SU-DHL-6 (cell line): ENCODE results near the gene MYH15.

Experiments
- H2AFZ ChIP-seq: fragments of 200-600 bp; sonication (generic); 2 replicates; pipeline ENCODE4 v1.6.1; 2014; ENCODE audit warnings: low read depth, mild to moderate bottlenecking, moderate library complexity, mixed read lengths, antibody characterized with exemption, low read length; ENCODE audit not compliant: severe bottlenecking
- H3F3A ChIP-seq: fragments of 200-600 bp; shearing (Covaris generic); 2 replicates; pipeline ENCODE4 v1.6.0; 2016; ENCODE audit warnings: antibody characterized with exemption, mild to moderate bottlenecking; ENCODE audit not compliant: insufficient read depth
- H3K27ac ChIP-seq: fragments of 200-600 bp; sonication (generic); 2 replicates; pipeline ENCODE4 v1.5.1; 2016; ENCODE audit warnings: low read depth, mild to moderate bottlenecking, low read length, moderate library complexity, mixed read lengths
- H3K27me3 ChIP-seq: fragments of 200-600 bp; sonication (generic), shearing (Covaris generic); 2 replicates; pipeline ENCODE4 v1.6.0; 2014; ENCODE audit warnings: mild to moderate bottlenecking, low read length
- H3K36me3 ChIP-seq: fragments of 200-600 bp; sonication (generic); 2 replicates; pipeline ENCODE4 v1.6.1; 2014; ENCODE audit warnings: mild to moderate bottlenecking, low read length, mixed read lengths
- H3K4me2 ChIP-seq: fragments of 300-600, 200-600 bp; shearing (Covaris generic), sonication (generic); 2 replicates; pipeline ENCODE4 v1.6.0; 2014; ENCODE audit warnings: low read length, low read depth, mild to moderate bottlenecking; ENCODE audit not compliant: poor library complexity, severe bottlenecking
- H3K4me3 ChIP-seq: fragments of 200-600 bp; sonication (generic); 2 replicates; pipeline ENCODE4 v1.5.1; 2014; ENCODE audit warnings: antibody characterized with exemption, low read length, mild to moderate bottlenecking, mixed read lengths; ENCODE audit not compliant: insufficient read depth, poor library complexity, severe bottlenecking
- H3K79me2 ChIP-seq: fragments of 200-600 bp; sonication (generic); 2 replicates; pipeline ENCODE4 v1.6.1; 2014; ENCODE audit warnings: mild to moderate bottlenecking, low read length, moderate library complexity; ENCODE audit not compliant: insufficient read depth
- H3K9ac ChIP-seq: fragments of 200-600 bp; sonication (generic); 2 replicates; pipeline ENCODE4 v1.7.0; 2014; ENCODE audit warnings: mild to moderate bottlenecking, low read length
- H3K9me2 ChIP-seq: fragments of 200-600 bp; sonication (generic); replicated peaks from 2 replicates; pipeline ENCODE4 v1.6.1; 2014; ENCODE audit warnings: low read length; ENCODE audit not compliant: insufficient read depth
- H3K9me3 ChIP-seq: fragments of 200-600 bp; sonication (generic); 2 replicates; pipeline ENCODE4 v1.6.1; 2014; ENCODE audit warnings: low read length, mixed read lengths; ENCODE audit not compliant: insufficient read depth
- H4K20me1 ChIP-seq: fragments of 200-600 bp; sonication (generic); 2 replicates; pipeline ENCODE4 v1.6.1; 2014; ENCODE audit warnings: low read depth, mild to moderate bottlenecking, antibody characterized with exemption, low read length, moderate library complexity, mixed read lengths
- CTCF ChIP-seq: fragments of 200-600 bp; sonication (generic); IDR thresholded peaks from one replicate; pipeline ENCODE4 v1.5.1; 2017; ENCODE audit warnings: antibody characterized with exemption, mild to moderate bottlenecking, low read length, moderate library complexity; ENCODE audit not compliant: insufficient read depth, poor library complexity, severe bottlenecking
- EZH2phosphoT487 ChIP-seq: fragments of 200-600 bp; sonication (generic), shearing (Covaris generic); conservative IDR thresholded peaks from 2 replicates; pipeline ENCODE4 v1.6.1; 2018; ENCODE audit warnings: mild to moderate bottlenecking, antibody characterized with exemption, low read length, moderate library complexity, mixed read lengths

Gene MYH15

GRCh38 chr3:108359011-108359410 lies 151.4 kb downstream of the MYH15 start:
- no peak for TF ChIP-seq CTCF
- TF ChIP-seq EZH2phosphoT487, result no peak
- Histone ChIP-seq H4K20me1 (no peaks in the 10 kb centered on the region), H3K27ac (no peak overlapping the region), H2AFZ (no peak overlapping the region), H3K9ac (no peak overlapping the region), H3K4me3 (no peak overlapping the region), H3K4me2 (no peak overlapping the region), H3K9me3 (no peaks in the 10 kb centered on the region), H3K27me3 (no peaks in the 10 kb centered on the region), H3F3A (no peaks in the 10 kb centered on the region), H3K9me2 (no peaks in the 10 kb centered on the region), H3K36me3 (no peaks in the 10 kb centered on the region), H3K79me2 (no peaks in the 10 kb centered on the region)

- H3K27ac ChIP-seq, result no peak overlapping the region
- no peak overlapping the region for H3K9ac ChIP-seq
- H3K9me3 ChIP-seq, result no peaks in the 10 kb centered on the region
Measured at GRCh38 chr3:108357042-108357441, 153.4 kb downstream of the MYH15 start.

GRCh38 chr3:108354562-108354961 lies 155.8 kb downstream of the MYH15 start:
- no peaks in the 10 kb centered on the region for H3K9me2 ChIP-seq
- no peak overlapping the region for H3K4me2 ChIP-seq
- no peaks in the 10 kb centered on the region for H3K36me3 ChIP-seq
- no peaks in the 10 kb centered on the region for H3K27me3 ChIP-seq
- H4K20me1 ChIP-seq, result no peaks in the 10 kb centered on the region
- TF ChIP-seq EZH2phosphoT487, result no peak
- TF ChIP-seq CTCF, result no peak
- no peaks in the 10 kb centered on the region for H3F3A ChIP-seq
- no peak overlapping the region for H3K4me3 ChIP-seq
- H2AFZ ChIP-seq, result no peak overlapping the region
- no peak overlapping the region for H3K27ac ChIP-seq
- no peaks in the 10 kb centered on the region for H3K9me3 ChIP-seq
- H3K79me2 ChIP-seq, result no peaks in the 10 kb centered on the region
- H3K9ac ChIP-seq, result no peak overlapping the region

More at GRCh38 chr3:108357042-108357441, 153.4 kb downstream of the MYH15 start:
- H3K9me2 ChIP-seq, result no peaks in the 10 kb centered on the region
- no peaks in the 10 kb centered on the region for H3K36me3 ChIP-seq
- TF ChIP-seq CTCF (no peak), EZH2phosphoT487 (no peak)
- H3F3A ChIP-seq, result no peaks in the 10 kb centered on the region
- H2AFZ ChIP-seq, result no peak overlapping the region
- no peaks in the 10 kb centered on the region for H3K79me2 ChIP-seq
- no peak overlapping the region for H3K4me3 ChIP-seq
- no peak overlapping the region for H3K4me2 ChIP-seq
- H3K27me3 ChIP-seq, result no peaks in the 10 kb centered on the region
- no peaks in the 10 kb centered on the region for H4K20me1 ChIP-seq
